H9 (cell line): ENCODE results near the gene GSK3A. TPM values are rescaled to one million over a fixed set of nuclear protein-coding genes. Genes with fewer than 3 reads are reported as not detected.

Source experiments
- DNase-seq: peaks from one replicate; pipeline ENCODE4 v3.0.0-alpha.2; 2017
- H2AFZ ChIP-seq: one replicate; pipeline ENCODE4 v1.6.1; 2013; ENCODE audit warnings: mild to moderate bottlenecking, low read length, control low read depth, moderate library complexity
- H2AK5ac ChIP-seq: 2 replicates; pipeline ENCODE4 v1.6.1; 2013; ENCODE audit warnings: low read length, control low read depth, mixed read lengths; ENCODE audit not compliant: insufficient read length
- H2BK120ac ChIP-seq: one replicate; pipeline ENCODE4 v1.6.1; 2013; ENCODE audit warnings: low read depth, mild to moderate bottlenecking, low read length, control low read depth, inconsistent platforms; ENCODE audit not compliant: poor library complexity, severe bottlenecking
- H2BK12ac ChIP-seq: 2 replicates; pipeline ENCODE4 v1.6.1; 2013; ENCODE audit warnings: low read length, control low read depth, mixed read lengths, low read depth; ENCODE audit not compliant: insufficient read length
- H2BK15ac ChIP-seq: 2 replicates; pipeline ENCODE4 v1.6.1; 2013; ENCODE audit warnings: low read depth, low read length, control low read depth
- H2BK20ac ChIP-seq: one replicate; pipeline ENCODE4 v1.6.1; 2013; ENCODE audit warnings: low read depth, mild to moderate bottlenecking, low read length, control low read depth, inconsistent platforms; ENCODE audit not compliant: poor library complexity, severe bottlenecking
- H2BK5ac ChIP-seq: 2 replicates; pipeline ENCODE4 v1.6.1; 2013; ENCODE audit warnings: low read length, control low read depth, mixed read lengths; ENCODE audit not compliant: insufficient read length
- H3K14ac ChIP-seq: 2 replicates; pipeline ENCODE4 v1.6.1; 2013; ENCODE audit warnings: low read length, control low read depth; ENCODE audit not compliant: insufficient read depth
- H3K18ac ChIP-seq: 2 replicates; pipeline ENCODE4 v1.6.1; 2013; ENCODE audit warnings: low read depth, mild to moderate bottlenecking, mixed read lengths, low read length, control low read depth; ENCODE audit not compliant: insufficient read length
- H3K23ac ChIP-seq: 2 replicates; pipeline ENCODE4 v1.6.1; 2013; ENCODE audit warnings: low read length, control low read depth, mixed read lengths, low read depth; ENCODE audit not compliant: insufficient read length
- H3K23me2 ChIP-seq: 2 replicates; pipeline ENCODE4 v1.6.1; 2013; ENCODE audit warnings: low read depth, mild to moderate bottlenecking, mixed read lengths, low read length, control low read depth; ENCODE audit not compliant: insufficient read length, poor library complexity, severe bottlenecking
- H3K27ac ChIP-seq: 2 replicates; pipeline ENCODE4 v1.5.1; 2013; ENCODE audit warnings: low read length, control low read depth, mixed read lengths, low read depth; ENCODE audit not compliant: insufficient read length
- H3K27me3 ChIP-seq: 2 replicates; pipeline ENCODE4 v1.6.1; 2013; ENCODE audit warnings: low read length, control low read depth, inconsistent platforms; ENCODE audit not compliant: insufficient read depth
- H3K4ac ChIP-seq: 2 replicates; pipeline ENCODE4 v1.6.1; 2013; ENCODE audit warnings: low read depth, mild to moderate bottlenecking, control low read depth, inconsistent platforms, low read length, moderate library complexity
- H3K4me1 ChIP-seq: 2 replicates; pipeline ENCODE4 v1.6.1; 2013; ENCODE audit warnings: low read length, control low read depth, inconsistent platforms; ENCODE audit not compliant: insufficient read depth
- H3K4me2 ChIP-seq: 2 replicates; pipeline ENCODE4 v1.6.1; 2013; ENCODE audit warnings: low read length, control low read depth, mixed read lengths; ENCODE audit not compliant: insufficient read length, insufficient read depth
- H3K56ac ChIP-seq: 2 replicates; pipeline ENCODE4 v1.6.1; 2013; ENCODE audit warnings: low read depth, mild to moderate bottlenecking, mixed read lengths, low read length, control low read depth; ENCODE audit not compliant: insufficient read length
- H3K79me1 ChIP-seq: 2 replicates; pipeline ENCODE4 v1.6.1; 2013; ENCODE audit warnings: low read depth, mild to moderate bottlenecking, moderate library complexity, low read length, control low read depth, inconsistent platforms; ENCODE audit not compliant: insufficient read depth, poor library complexity, severe bottlenecking
- H3K79me2 ChIP-seq: 2 replicates; pipeline ENCODE4 v1.6.1; 2013; ENCODE audit warnings: low read length, control low read depth, inconsistent platforms; ENCODE audit not compliant: insufficient read depth
- H3K9ac ChIP-seq: 2 replicates; pipeline ENCODE4 v1.6.1; 2013; ENCODE audit warnings: low read length, control low read depth, mixed read lengths; ENCODE audit not compliant: insufficient read length; ENCODE audit errors: extremely low read depth
- H3K9me3 ChIP-seq: one replicate; pipeline ENCODE4 v1.6.1; 2013; ENCODE audit warnings: low read depth, low read length, inconsistent platforms; ENCODE audit not compliant: control insufficient read depth
- H3T11ph ChIP-seq: one replicate; pipeline ENCODE4 v1.6.1; 2013; ENCODE audit warnings: mild to moderate bottlenecking, low read length, control low read depth, inconsistent platforms
- H4K20me1 ChIP-seq: one replicate; pipeline ENCODE4 v1.6.1; 2013; ENCODE audit not compliant: control insufficient read depth, insufficient read length, insufficient read depth
- H4K5ac ChIP-seq: 2 replicates; pipeline ENCODE4 v1.6.1; 2013; ENCODE audit warnings: low read depth, mild to moderate bottlenecking, mixed read lengths, low read length, control low read depth; ENCODE audit not compliant: insufficient read length
- H4K8ac ChIP-seq: replicated peaks from 2 replicates; pipeline ENCODE4 v1.6.1; 2013; ENCODE audit warnings: low read length, control low read depth, mixed read lengths, low read depth; ENCODE audit not compliant: insufficient read length
- H4K91ac ChIP-seq: 2 replicates; pipeline ENCODE4 v1.6.1; 2013; ENCODE audit warnings: low read depth, mild to moderate bottlenecking, moderate library complexity, mixed read lengths, low read length, control low read depth; ENCODE audit not compliant: insufficient read length
- H3K27ac Mint-ChIP-seq, 3 experiments: 2 replicates in 2 of 3; 3 replicates in 1 of 3; pipeline ENCODE4 v1.8.0; 2020 to 2021; ENCODE audit warnings: mixed read lengths in 3 of 3, mild to moderate bottlenecking in 1 of 3, moderate library complexity in 1 of 3
- H3K27me3 Mint-ChIP-seq: 2 replicates; pipeline ENCODE4 v1.8.0; 2021; ENCODE audit warnings: low read depth, mild to moderate bottlenecking, moderate library complexity, mixed read lengths
- H3K36me3 Mint-ChIP-seq, 3 experiments: 2 replicates in 2 of 3; 3 replicates in 1 of 3; pipeline ENCODE4 v1.8.0; 2020 to 2021; ENCODE audit warnings: low read depth in 3 of 3, mixed read lengths in 3 of 3; ENCODE audit not compliant: insufficient read depth in 1 of 3
- H3K4me1 Mint-ChIP-seq, 2 experiments: 2 replicates each; pipeline ENCODE4 v1.8.0; 2020; ENCODE audit warnings: mixed read lengths in 2 of 2
- H3K4me3 Mint-ChIP-seq, 2 experiments: 2 replicates in 1 of 2; 3 replicates in 1 of 2; pipeline ENCODE4 v1.8.0; 2020 to 2021; ENCODE audit warnings: mild to moderate bottlenecking in 2 of 2, mixed read lengths in 2 of 2, moderate library complexity in 1 of 2
- H3K9me3 Mint-ChIP-seq, 2 experiments: 2 replicates in 1 of 2; 3 replicates in 1 of 2; pipeline ENCODE4 v1.8.0; 2020; ENCODE audit warnings: mild to moderate bottlenecking in 2 of 2, mixed read lengths in 2 of 2, moderate library complexity in 1 of 2
- CTCF ChIP-seq: fragments of 200-600 bp; sonication (generic); conservative IDR thresholded peaks from 3 replicates; pipeline ENCODE4 v1.8.0; 2021; ENCODE audit warnings: antibody characterized with exemption, mild to moderate bottlenecking
- WGBS: extraction: QIAGEN DNeasy Blood & Tissue Kit; methylation state at CpG from one replicate; pipeline ENCODE4 v1.1.7; 2013; ENCODE audit warnings: missing lambda C conversion rate, low lambda C conversion rate, mixed read lengths; ENCODE audit not compliant: insufficient read length; ENCODE audit errors: extremely low coverage; 5-methylcytosine and 5-hydroxymethylcytosine counted together
- total RNA-seq: library from RNA; stranded (reverse); gene quantifications from 2 replicates; pipeline ENCODE4 v1.2.1, GENCODE V29; 2021

GSK3A gene
- total RNA-seq, 1 experiment from 2014 or later, result 52.4 TPM

- Histone ChIP-seq H2BK15ac (no peak overlapping the region), H4K20me1 (no peaks in the 10 kb centered on the region), H3K23ac (no peak overlapping the region), H3K9ac (no peak overlapping the region), H3K18ac (no peak overlapping the region), H2AK5ac (no peak overlapping the region), H3K9me3 (no peaks in the 10 kb centered on the region), H2AFZ (no peak overlapping the region), H3K27me3 (no peaks in the 10 kb centered on the region), H4K91ac (no peak overlapping the region), H3K4me1 (no peaks in the 10 kb centered on the region), H2BK120ac (no peak overlapping the region), H3K27ac (no peak overlapping the region), H2BK5ac (no peak overlapping the region), H4K5ac (no peak overlapping the region), H3K14ac (no peak overlapping the region), H2BK20ac (no peak overlapping the region), H3K23me2 (no peaks in the 10 kb centered on the region), H2BK12ac (no peak overlapping the region), H3K56ac (no peak overlapping the region), H3K4ac (no peak overlapping the region), H3T11ph (no peak overlapping the region), H3K79me1 (no peaks in the 10 kb centered on the region), H3K4me2 (no peak overlapping the region), H3K79me2 (peaks cover 2% of the 10 kb centered on the region; the same call in 1 of the 2 replicates), H4K8ac (no peak overlapping the region)
- Mint-ChIP-seq H3K27me3 (no peaks in the 10 kb centered on the region), H3K4me1 (peaks cover 0 to 6% of the 10 kb centered on the region in 2 experiments; a peak in 1 of 4 replicates), H3K36me3 (peaks cover 43 to 93% (median 85%) of the 10 kb centered on the region in 3 experiments; a peak in 6 of 7 replicates), H3K27ac (peak overlapping the region in 1 of 3 experiments; percentile 48; a peak in 3 of 7 replicates), H3K9me3 (no peaks in the 10 kb centered on the region), H3K4me3 (no peak overlapping the region; a peak in 1 of 5 replicates)
- TF ChIP-seq CTCF, result no peak; the same call in 2 of the 3 replicates
- WGBS, result no CpG with 5 or more reads among the region's 4 CpGs
- DNase-seq, result no peak
Measured at GRCh38 chr19:42229301-42229854, 13.0 kb downstream of the GSK3A start.
